K562 (cell line): ENCODE measurements around the gene EMILIN1. TPM values are rescaled to one million over a fixed set of nuclear protein-coding genes. Genes with fewer than 3 reads are reported as not detected.

Experiments
- BMI1 ChIP-seq: fragments of 150-350 bp; IDR thresholded peaks from 2 replicates; pipeline ENCODE4 v1.6.1; 2014; ENCODE audit warnings: low read length
- COPS2 ChIP-seq: fragments of 450-650 bp; conservative IDR thresholded peaks from 2 replicates; pipeline ENCODE4 v1.6.1; 2016; ENCODE audit warnings: mild to moderate bottlenecking, moderate library complexity
- ELF1 ChIP-seq: fragments of 200-800 bp; sonication (Bioruptor generic); IDR thresholded peaks from 2 replicates; pipeline ENCODE4 v1.6.1; 2016; ENCODE audit warnings: missing genetic modification characterization, missing compliant biosample characterization
- EZH2 ChIP-seq: IDR thresholded peaks from 2 replicates; pipeline ENCODE4 v1.6.1; 2012; ENCODE audit warnings: low read depth, mild to moderate bottlenecking, inconsistent platforms, low read length, borderline replicate concordance
- HCFC1 ChIP-seq: IDR thresholded peaks from 2 replicates; pipeline ENCODE4 v1.6.1; 2012; ENCODE audit warnings: low read depth, low read length, improper control_type of control experiment
- KAT8 ChIP-seq: fragments of 450-650 bp; IDR thresholded peaks from 2 replicates; pipeline ENCODE4 v1.6.1; 2016; ENCODE audit warnings: low read depth, mild to moderate bottlenecking
- KDM4B ChIP-seq, 2 experiments: fragments of 450-650 bp in 1 of 2; sonication (generic) in 1 of 2; IDR thresholded peaks; 2 replicates each; pipeline ENCODE4 v1.6.1; 2016 to 2017; ENCODE audit warnings: borderline replicate concordance in 2 of 2, antibody characterized with exemption in 1 of 2, low read depth in 1 of 2, mild to moderate bottlenecking in 1 of 2
- PTBP1 ChIP-seq: fragments of 200-400 bp; formaldehyde crosslinking; IDR thresholded peaks from 2 replicates; pipeline ENCODE4 v1.6.1; 2017; ENCODE audit warnings: low read depth, low read length
- RAD21 ChIP-seq, 2 experiments: fragments of 250-450 bp in 1 of 2; fragments of 450-650 bp in 1 of 2; sonication (Bioruptor Pico) in 1 of 2; formaldehyde crosslinking in 1 of 2; IDR thresholded peaks in 1 of 2; conservative IDR thresholded peaks in 1 of 2; 2 replicates each; pipeline versions ENCODE4 v1.4.0 to v1.8.0; 2020 to 2022; ENCODE audit warnings: mild to moderate bottlenecking in 2 of 2, moderate library complexity in 1 of 2
- RBM39 ChIP-seq: fragments of 200-400 bp; formaldehyde crosslinking; optimal IDR thresholded peaks from 2 replicates; pipeline ENCODE3; 2018; ENCODE audit warnings: low read depth, low read length
- SNIP1 ChIP-seq: fragments of 450-650 bp; IDR thresholded peaks from 2 replicates; pipeline ENCODE4 v1.7.1; 2017; ENCODE audit warnings: low read depth, mild to moderate bottlenecking
- ZBTB17 ChIP-seq: fragments of 450-650 bp; formaldehyde crosslinking; IDR thresholded peaks from 2 replicates; pipeline ENCODE4 v1.4.0; 2020; ENCODE audit warnings: mild to moderate bottlenecking
- ZNF165 ChIP-seq: fragments of 250-450 bp; sonication (Bioruptor Pico); IDR thresholded peaks from 2 replicates; pipeline ENCODE4 v1.4.0; 2020; ENCODE audit warnings: borderline replicate concordance
- ZNF197 ChIP-seq: fragments of 200-800 bp; sonication (Bioruptor generic); IDR thresholded peaks from 2 replicates; pipeline ENCODE4 v1.6.1; 2016; ENCODE audit warnings: low read depth, missing genetic modification characterization, missing compliant biosample characterization
- ZNF23 ChIP-seq: fragments of 250-450 bp; sonication (Bioruptor Pico); IDR thresholded peaks from 2 replicates; pipeline ENCODE4 v1.4.0; 2020; ENCODE audit warnings: mild to moderate bottlenecking
- ZNF445 ChIP-seq: fragments of 250-450 bp; sonication (Bioruptor Pico); IDR thresholded peaks from 2 replicates; pipeline ENCODE4 v1.4.0; 2020; ENCODE audit warnings: low read depth, mild to moderate bottlenecking, moderate library complexity
- ZNF644 ChIP-seq: fragments of 200-800 bp; sonication (Bioruptor generic); IDR thresholded peaks from 2 replicates; pipeline ENCODE4 v1.6.1; 2016; ENCODE audit warnings: low read depth, missing genetic modification characterization, missing compliant biosample characterization
- ZNF75A ChIP-seq: fragments of 450-650 bp; formaldehyde crosslinking; IDR thresholded peaks from 2 replicates; pipeline ENCODE4 v1.4.0; 2020; ENCODE audit warnings: mild to moderate bottlenecking
- polyA plus RNA-seq, 8 experiments: library from polyadenylated mRNA; depleted of rRNA in 4 of 8; stranded (reverse) in 5 of 8; unstranded in 3 of 8; fragments of >200 nt; fragmentation: Nextera tagmentation in 2 of 8; fragmentation: Illumina TruSeq in 1 of 8; extraction: Ambion mirVana in 2 of 8; extraction: Trizol in 1 of 8; gene quantifications; 2 replicates each; pipeline versions ENCODE4 v1.2.1 to v1.2.3, GENCODE V29; 2011 to 2014; ENCODE audit warnings: inconsistent platforms in 1 of 8, missing spikeins in 1 of 8
- total RNA-seq, 7 experiments: library from RNA; depleted of rRNA in 6 of 7; stranded (reverse); fragments of >200 nt in 6 of 7; fragmentation: Illumina TruSeq in 2 of 7; extraction: Trizol in 2 of 7; gene quantifications; 2 replicates each; pipeline versions ENCODE4 v1.2.1 to v1.2.3, GENCODE V29; 2011 to 2021; ENCODE audit warnings: low replicate concordance in 1 of 7
- TF ChIP-seq, protein P1 (sequence below): fragments of 450-650 bp; IDR thresholded peaks from 2 replicates; pipeline ENCODE4 v1.6.1; 2016; ENCODE audit warnings: antibody characterized with exemption
- TF ChIP-seq, protein P2 (sequence below), 2 experiments: fragments of 450-650 bp in 1 of 2; sonication (generic) in 1 of 2; formaldehyde crosslinking in 1 of 2; IDR thresholded peaks in 1 of 2; conservative IDR thresholded peaks in 1 of 2; 2 replicates each; pipeline versions ENCODE4 v1.6.1 to v1.8.1; 2016 to 2023; ENCODE audit warnings: mild to moderate bottlenecking in 2 of 2, moderate library complexity in 2 of 2, inconsistent platforms in 1 of 2, missing genetic modification reagents in 1 of 2
- TF ChIP-seq, protein P3 (sequence below): fragments of 450-650 bp; conservative IDR thresholded peaks from 2 replicates; pipeline ENCODE4 v1.6.1; 2016; ENCODE audit warnings: missing genetic modification characterization, low read depth, mild to moderate bottlenecking, control low read depth, missing compliant biosample characterization
- TF ChIP-seq, protein P4 (sequence below): fragments of 250-450 bp; sonication (Bioruptor Pico); IDR thresholded peaks from 2 replicates; pipeline ENCODE4 v1.8.0; 2022; ENCODE audit warnings: inconsistent platforms

Gene EMILIN1
- total and polyA plus RNA-seq, 9 of the 15 experiments (the other 6 are each of a cell fraction or from before 2014, with no cell fraction given): 0.04 to 2.7 (median 0.54) TPM; not detected in 2

DNA sequence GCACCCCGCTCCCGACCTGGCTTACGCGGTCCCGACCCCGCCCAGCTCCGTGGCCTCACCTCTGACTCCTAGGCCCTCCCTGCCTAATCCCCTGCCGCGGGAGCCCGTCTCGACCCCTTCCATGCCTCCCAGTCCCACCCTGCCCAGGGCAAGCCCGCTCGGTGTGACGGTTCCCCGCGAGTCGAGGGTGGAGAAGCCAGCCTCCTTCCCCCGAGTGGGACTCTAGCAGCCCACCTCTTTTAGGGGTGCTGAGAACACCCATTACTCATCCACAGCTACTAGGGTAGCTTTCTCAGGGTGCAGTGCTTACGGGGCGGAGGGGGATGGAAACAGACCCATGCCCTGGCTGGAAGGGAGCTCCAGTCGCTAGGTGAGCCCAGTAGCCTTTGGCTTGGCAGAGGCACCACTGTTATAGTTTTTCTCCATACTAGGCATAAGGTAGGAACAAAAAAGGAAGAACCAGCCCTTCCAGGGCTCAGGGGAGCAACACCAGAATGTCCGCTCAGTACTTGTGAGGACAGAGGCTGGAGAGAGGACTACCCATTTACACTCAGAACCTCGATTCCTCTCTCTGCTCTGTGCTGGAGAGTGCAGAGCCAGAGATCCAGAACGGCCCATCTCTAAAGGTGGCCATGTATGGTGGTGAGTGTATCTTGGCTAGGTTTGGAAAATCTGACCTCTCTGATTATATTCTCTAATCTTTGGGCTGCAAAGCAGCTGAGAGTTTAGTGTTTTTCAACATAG, 26.3 kb upstream of the EMILIN1 start (continued):
- TF ChIP-seq RAD21 (CRISPR knock-in tag; conservative IDR thresholded peaks at IDR 0.05 in 1 of 2, IDR thresholded peaks at IDR 0.05 in 1 of 2) (no peak), ELF1 (no peak), ZNF644 (tag) (no peak), ZNF445 (CRISPR knock-in tag) (no peak), EZH2 (no peak), ZNF75A (CRISPR knock-in tag) (no peak), HCFC1 (no peak), COPS2 (no peak), BMI1 (no peak), RBM39 (no peak), SNIP1 (no peak), ZNF23 (CRISPR knock-in tag) (no peak), KAT8 (no peak), ZNF197 (CRISPR knock-in tag) (no peak), KDM4B (IDR thresholded peaks at IDR 0.05; ENCODE audit: borderline replicate concordance in 2 of 2, low read depth in 1 of 2) (no peak), PTBP1 (no peak), ZNF165 (CRISPR knock-in tag) (no peak), ZBTB17 (CRISPR knock-in tag) (0 out of 2 replicates have a peak, but pooled peaks have one; percentile 24)
- TF ChIP-seq, protein P1, sequence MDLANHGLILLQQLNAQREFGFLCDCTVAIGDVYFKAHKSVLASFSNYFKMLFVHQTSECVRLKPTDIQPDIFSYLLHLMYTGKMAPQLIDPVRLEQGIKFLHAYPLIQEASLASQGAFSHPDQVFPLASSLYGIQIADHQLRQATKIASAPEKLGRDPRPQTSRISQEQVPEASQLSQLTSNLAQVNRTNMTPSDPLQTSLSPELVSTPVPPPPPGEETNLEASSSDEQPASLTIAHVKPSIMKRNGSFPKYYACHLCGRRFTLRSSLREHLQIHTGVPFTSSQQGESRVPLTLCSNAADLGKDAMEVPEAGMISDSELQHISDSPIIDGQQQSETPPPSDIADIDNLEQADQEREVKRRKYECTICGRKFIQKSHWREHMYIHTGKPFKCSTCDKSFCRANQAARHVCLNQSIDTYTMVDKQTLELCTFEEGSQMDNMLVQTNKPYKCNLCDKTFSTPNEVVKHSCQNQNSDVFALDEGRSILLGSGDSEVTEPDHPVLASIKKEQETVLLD: no peak
- TF ChIP-seq, protein P2, sequence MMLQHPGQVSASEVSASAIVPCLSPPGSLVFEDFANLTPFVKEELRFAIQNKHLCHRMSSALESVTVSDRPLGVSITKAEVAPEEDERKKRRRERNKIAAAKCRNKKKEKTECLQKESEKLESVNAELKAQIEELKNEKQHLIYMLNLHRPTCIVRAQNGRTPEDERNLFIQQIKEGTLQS (IDR thresholded peaks at IDR 0.05): no peak
- TF ChIP-seq, protein P2 (CRISPR knock-in tag; conservative IDR thresholded peaks at IDR 0.05): no peak
- TF ChIP-seq, protein P3, sequence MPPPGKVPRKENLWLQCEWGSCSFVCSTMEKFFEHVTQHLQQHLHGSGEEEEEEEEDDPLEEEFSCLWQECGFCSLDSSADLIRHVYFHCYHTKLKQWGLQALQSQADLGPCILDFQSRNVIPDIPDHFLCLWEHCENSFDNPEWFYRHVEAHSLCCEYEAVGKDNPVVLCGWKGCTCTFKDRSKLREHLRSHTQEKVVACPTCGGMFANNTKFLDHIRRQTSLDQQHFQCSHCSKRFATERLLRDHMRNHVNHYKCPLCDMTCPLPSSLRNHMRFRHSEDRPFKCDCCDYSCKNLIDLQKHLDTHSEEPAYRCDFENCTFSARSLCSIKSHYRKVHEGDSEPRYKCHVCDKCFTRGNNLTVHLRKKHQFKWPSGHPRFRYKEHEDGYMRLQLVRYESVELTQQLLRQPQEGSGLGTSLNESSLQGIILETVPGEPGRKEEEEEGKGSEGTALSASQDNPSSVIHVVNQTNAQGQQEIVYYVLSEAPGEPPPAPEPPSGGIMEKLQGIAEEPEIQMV (tag): no peak
- TF ChIP-seq, protein P4, sequence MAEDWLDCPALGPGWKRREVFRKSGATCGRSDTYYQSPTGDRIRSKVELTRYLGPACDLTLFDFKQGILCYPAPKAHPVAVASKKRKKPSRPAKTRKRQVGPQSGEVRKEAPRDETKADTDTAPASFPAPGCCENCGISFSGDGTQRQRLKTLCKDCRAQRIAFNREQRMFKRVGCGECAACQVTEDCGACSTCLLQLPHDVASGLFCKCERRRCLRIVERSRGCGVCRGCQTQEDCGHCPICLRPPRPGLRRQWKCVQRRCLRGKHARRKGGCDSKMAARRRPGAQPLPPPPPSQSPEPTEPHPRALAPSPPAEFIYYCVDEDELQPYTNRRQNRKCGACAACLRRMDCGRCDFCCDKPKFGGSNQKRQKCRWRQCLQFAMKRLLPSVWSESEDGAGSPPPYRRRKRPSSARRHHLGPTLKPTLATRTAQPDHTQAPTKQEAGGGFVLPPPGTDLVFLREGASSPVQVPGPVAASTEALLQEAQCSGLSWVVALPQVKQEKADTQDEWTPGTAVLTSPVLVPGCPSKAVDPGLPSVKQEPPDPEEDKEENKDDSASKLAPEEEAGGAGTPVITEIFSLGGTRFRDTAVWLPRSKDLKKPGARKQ (CRISPR knock-in tag): no peak
